Lower leg skin (tissue), 3 donors: Measurements from ENCODE around the gene C15orf39.

Experiments used
- CTCF ChIP-seq, 3 donors: fragments of 450-650 bp; IDR thresholded peaks; one replicate each; pipeline ENCODE4 v1.5.1; 2016; ENCODE audit warnings: antibody characterized with exemption in 3 of 3, mild to moderate bottlenecking in 3 of 3, moderate library complexity in 2 of 3
- POLR2A ChIP-seq, 2 donors: fragments of 450-650 bp; IDR thresholded peaks; one replicate each; pipeline ENCODE4 v1.6.1; 2016 to 2017; ENCODE audit warnings: antibody characterized with exemption in 2 of 2, mild to moderate bottlenecking in 1 of 2, moderate library complexity in 1 of 2

DNA sequence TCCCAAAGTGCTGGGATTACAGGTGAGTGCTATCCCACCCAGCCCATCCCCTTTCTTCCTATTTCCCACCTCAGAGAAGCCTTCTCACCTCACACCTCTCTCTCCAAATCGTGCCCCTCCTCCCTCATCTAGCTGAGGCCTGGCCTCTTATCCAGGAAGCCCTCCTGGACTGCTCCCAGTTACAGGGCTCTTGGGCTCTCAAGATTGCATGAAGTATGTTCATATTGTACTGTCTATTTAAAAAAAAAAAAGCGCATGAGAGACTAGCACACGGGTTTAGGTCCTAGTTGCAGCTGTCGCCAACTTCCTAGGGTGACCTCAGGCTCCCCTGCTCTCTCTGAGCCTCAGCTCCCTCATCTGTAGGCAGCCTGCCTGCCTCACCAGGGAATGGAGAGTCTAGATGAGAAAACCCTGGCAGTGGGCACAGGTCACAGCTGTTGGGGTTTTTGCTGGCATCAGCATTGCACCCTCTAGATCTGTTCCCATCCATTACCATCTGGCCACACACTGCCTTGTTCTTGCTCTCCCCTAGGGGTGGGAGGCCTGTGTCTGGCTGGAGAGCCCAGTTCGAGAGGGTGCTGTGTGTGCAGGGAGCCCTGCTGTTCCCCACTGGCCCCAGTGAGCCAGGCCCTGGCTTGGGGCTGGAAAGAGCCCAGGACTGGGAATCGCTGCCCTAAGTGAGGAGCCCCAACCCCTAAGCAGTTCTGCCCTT is 24.2 kb upstream of the C15orf39 start:
- TF ChIP-seq CTCF (IDR thresholded peaks at IDR 0.05), result no peak
- TF ChIP-seq POLR2A (IDR thresholded peaks at IDR 0.05), result no peak
